Measurements from ENCODE around the gene PITHD1. TPM values are rescaled to one million over a fixed set of nuclear protein-coding genes. Genes with fewer than 3 reads are reported as not detected.
"Not testable (repeated sequence)": the region's sequence is repeated elsewhere in the genome, so short reads cannot be mapped to it uniquely, and the experiment has no call there.

PITHD1 gene
- polyA plus RNA-seq, 1 donor, result 35.6 TPM

GRCh38 chr1:23799255-23799569 is 21.0 kb downstream of the PITHD1 start:
- DNase-seq (ENCODE audit: low read depth), result no peak

DNA sequence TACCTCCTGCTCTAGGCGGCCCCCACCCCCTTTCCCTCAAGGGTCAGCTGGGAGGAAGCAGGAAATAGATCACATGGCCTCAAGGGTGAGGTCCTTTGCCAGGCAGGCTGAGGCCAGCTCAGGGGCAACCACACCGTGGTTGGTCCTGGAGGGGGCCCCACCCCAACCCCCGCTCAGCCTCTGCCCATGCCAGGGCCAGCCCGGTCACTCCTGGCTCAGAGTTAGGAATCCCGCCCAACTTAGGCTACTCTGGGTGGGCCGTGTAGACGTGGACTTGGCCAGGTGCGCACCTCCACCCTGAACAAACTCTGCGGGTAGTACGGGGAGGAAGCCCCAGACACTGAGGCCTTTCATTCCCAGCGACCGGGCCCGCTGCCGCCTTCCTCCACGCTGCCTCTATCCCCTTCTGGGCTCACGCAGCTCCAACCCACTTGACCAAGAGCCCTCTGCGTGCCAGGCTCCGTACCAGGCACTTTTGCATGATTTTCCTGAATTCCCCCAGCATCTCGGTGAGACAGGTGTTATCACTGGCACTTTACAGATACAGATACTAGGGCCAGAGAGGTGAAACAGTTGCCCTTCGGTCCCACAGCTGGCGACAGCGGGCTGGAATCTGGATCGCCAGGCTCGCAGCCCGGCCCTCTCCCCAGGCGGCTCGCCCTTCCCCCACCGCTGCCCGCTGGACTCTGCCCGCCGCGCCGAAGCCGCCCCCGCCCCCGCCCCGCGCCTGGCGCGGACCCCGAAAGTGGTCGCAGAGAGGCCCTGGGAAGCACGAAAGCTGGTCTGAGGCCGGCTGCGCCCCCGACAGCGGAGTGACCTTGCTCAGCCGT is 21.6 kb downstream of the PITHD1 start:
- no peak for DNase-seq (ENCODE audit: low read depth)

GRCh38 chr1:23800400-23801337 is 22.5 kb downstream of the PITHD1 start, which contains the start of gene GALE:
Gene GALE, minus strand, starts transcription at chr1:23800754. Its CDS starts 1,747 bp downstream, at chr1:23799007.
- DNase-seq (ENCODE audit: low read depth), result peak; percentile 87

DNA sequence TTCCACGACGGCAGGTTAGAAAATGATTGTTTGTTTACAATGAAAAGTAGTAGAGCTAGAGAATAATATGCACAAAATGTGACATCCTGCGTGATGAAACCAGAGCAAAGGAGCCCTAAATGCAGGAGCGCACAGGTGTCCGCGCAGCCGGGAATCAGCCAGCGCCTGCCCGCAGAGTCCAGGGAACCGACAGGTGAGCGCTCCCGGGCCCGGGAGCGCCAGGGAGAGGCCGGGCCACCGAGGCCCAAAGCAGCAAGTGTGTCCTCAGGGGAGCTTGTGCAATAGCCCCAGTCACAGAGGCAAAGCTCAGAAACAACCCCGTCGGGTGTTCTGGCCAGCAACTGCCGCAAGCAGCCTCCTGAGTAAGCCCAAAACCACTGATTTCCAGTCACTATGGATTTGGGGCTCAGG is 23.1 kb downstream of the PITHD1 start:
- no peak for DNase-seq (ENCODE audit: low read depth)

GRCh38 chr1:23801876-23802275 is 23.7 kb downstream of the PITHD1 start:
- DNase-seq (ENCODE audit: low read depth), result no peak

- not testable (repeated sequence) for DNase-seq (ENCODE audit: low read depth)
Measured at GRCh38 chr1:23802809-23803342, 24.7 kb downstream of the PITHD1 start.

DNA sequence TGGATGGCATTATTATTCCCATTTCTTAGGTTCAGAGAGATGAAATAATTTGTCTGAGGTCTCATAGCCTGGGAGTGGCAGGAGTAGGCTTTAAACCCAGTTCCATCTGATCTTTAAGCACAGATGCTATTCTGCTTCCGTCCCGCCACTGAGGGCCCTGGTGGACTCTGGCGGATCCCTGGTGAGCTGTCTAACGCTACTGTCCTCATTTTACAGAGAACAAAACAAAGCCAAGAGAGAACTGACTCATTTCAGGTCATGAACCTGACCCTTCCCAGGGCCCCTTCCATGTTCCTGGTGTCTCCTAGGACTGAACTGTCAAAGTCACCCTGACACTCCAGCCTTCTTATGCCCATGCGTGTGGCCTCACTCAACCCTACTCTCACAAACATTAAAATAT is 25.5 kb downstream of the PITHD1 start:
- DNase-seq (ENCODE audit: low read depth), result no peak

- no peak for DNase-seq (ENCODE audit: low read depth)
Measured at GRCh38 chr1:23804183-23804835, 26.1 kb downstream of the PITHD1 start.

GRCh38 chr1:23805025-23805424 is 26.8 kb downstream of the PITHD1 start:
- no peak for DNase-seq (ENCODE audit: low read depth)

DNA sequence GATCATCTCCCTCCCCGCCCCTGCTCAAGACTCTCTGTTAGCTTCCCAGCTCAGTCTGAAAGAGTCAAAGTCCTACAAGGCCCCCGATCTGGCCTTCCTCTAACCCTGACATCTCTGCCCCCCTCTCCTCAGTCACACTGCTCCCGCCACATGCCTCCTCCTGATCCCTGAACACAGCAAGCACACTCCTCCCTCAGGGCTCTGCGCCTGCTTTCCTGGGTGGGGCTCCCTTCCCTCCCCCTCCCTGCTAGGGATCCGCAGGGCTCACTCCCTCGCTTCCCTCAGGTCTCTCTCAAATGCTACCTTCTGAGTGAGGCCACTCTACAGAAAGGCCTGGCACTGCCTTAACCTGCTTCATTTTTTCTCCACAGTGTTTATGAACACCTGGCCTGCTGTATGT is 28.1 kb downstream of the PITHD1 start:
- DNase-seq (ENCODE audit: low read depth), result no peak

DNA sequence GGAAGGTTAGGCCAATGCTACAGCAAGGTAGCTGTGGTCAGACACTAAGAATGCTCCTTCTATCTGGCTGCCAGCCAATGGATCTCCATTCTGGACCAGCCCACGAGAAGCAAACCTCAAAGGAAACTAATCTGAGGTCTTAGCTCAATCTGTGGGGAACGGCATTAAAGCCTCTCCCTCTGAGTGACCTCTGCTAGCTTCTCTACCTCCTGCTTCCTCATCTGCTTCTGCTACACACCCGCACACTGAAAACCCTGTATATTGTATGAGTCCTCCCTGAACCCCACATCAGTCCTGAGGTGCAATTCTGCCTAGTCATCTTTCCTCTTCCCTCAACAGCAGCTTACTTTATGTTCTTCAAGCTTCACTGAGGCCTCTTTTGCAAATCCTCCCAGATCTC is 29.2 kb downstream of the PITHD1 start:
- no peak for DNase-seq (ENCODE audit: low read depth)

- no peak for DNase-seq (ENCODE audit: low read depth)
Measured at GRCh38 chr1:23809751-23810171, 31.5 kb downstream of the PITHD1 start.

GRCh38 chr1:23810818-23811540 is 32.8 kb downstream of the PITHD1 start:
- DNase-seq (ENCODE audit: low read depth), result no peak

DNA sequence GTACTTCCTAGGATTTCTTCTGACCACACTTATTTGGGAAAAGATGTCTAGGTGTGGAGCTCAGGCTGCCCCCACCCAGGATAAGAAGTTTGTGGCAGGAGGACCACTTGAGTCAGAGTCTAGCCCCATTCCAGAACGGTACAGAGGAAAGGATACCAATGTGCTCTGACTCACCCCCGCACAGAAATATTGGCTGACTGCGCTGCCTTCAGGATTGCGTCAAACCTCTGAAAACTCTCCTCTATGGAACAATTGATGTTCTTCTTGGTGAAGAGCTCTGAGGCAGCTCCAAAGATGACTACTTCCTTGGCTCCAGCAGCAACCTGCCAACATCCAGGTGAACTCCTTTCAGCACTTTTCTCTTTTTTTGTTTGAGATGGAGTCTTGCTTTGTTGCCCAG is 35.8 kb downstream of the PITHD1 start:
- DNase-seq (ENCODE audit: low read depth), result no peak

- no peak for DNase-seq (ENCODE audit: low read depth)
Measured at GRCh38 chr1:23816361-23816760, 38.1 kb downstream of the PITHD1 start.

- no peak for DNase-seq (ENCODE audit: low read depth)
Measured at GRCh38 chr1:23816906-23817305, 38.7 kb downstream of the PITHD1 start.

DNA sequence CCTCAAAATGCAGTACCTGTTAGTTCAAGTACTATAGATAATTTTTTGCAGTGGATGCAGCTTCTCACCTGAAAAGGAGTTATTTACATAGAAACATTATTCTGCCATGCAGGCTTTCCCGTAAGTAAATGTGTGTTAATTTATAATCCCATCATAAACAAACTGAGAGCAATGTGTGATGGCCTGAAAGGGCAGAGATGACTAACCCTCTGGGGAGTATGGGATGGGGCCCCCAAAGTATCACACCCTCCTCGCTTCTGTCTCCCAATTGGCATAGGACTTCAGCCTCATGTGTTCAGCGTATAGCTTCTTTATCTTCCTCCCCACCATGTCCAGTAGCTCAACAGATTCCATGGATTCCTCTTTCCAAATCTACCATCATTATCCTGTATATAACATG is 39.4 kb downstream of the PITHD1 start:
- no peak for DNase-seq (ENCODE audit: low read depth)

DNA sequence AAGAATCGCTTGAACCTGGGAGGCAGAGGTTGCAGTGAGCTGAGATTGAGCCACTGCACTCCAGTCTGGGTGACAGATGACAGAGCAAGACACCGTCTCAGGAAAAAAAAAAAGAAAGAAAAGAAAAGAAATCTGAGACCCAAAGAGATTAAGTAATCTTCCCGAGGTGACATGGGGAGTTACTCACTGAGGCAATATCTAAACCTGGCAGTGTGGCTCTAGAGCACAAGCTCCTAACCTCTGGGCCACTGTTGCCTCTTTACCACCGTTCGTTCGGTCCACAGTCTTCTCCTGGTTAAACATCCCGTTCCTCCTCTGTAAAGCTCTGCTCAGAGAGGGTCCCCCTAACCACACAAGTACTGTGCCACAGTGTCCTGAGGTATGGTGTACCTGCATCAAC is 45.5 kb downstream of the PITHD1 start:
- no peak for DNase-seq (ENCODE audit: low read depth)

DNA sequence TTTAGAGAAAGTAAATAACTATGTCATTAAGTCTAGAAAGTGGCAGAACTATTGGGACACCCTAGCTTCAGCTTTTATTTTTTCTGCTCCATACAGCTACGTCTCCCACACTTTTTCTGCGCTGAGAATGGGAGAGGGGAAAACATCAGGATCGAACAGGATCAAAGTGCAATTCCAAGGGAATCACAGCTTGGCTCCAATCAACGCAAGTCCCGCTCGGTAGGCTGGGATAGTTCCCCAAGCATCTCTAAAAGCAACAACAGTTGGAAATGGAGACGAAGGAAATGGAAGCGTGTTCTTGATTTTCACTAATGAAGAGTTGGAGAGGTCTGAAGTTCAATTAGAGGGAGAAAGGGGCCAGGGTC is 46.5 kb downstream of the PITHD1 start:
- no peak for DNase-seq (ENCODE audit: low read depth)

GRCh38 chr1:23825076-23825761 is 47.0 kb downstream of the PITHD1 start, which contains the start of gene HMGCL:
Gene HMGCL, minus strand, starts transcription at chr1:23825429. Its CDS starts 14 bp downstream, at chr1:23825415.
- DNase-seq (ENCODE audit: low read depth), result peak; percentile 78

Measured in forelimb muscle (tissue), 1 donor.